H1 (cell line): ENCODE results near the gene YRDC.

Experiments used
- CTCF ChIP-seq, 3 experiments: IDR thresholded peaks; 1 replicate in 2 of 3; 2 replicates in 1 of 3; pipeline versions ENCODE4 v1.5.1 to v1.6.1; 2011; ENCODE audit warnings: low read length in 3 of 3, mild to moderate bottlenecking in 3 of 3, inconsistent platforms in 2 of 3, low read depth in 1 of 3, moderate library complexity in 1 of 3; ENCODE audit not compliant: insufficient read depth in 1 of 3; ENCODE audit errors: control extremely low read depth in 1 of 3
- EP300 ChIP-seq, 2 experiments: IDR thresholded peaks; 1 replicate in 1 of 2; 2 replicates in 1 of 2; pipeline ENCODE4 v1.6.1; 2011 to 2012; ENCODE audit warnings: low read depth in 2 of 2, low read length in 2 of 2, mild to moderate bottlenecking in 2 of 2, borderline replicate concordance in 1 of 2, inconsistent platforms in 1 of 2, moderate library complexity in 1 of 2
- FOSL1 ChIP-seq: IDR thresholded peaks from 2 replicates; pipeline ENCODE4 v1.6.1; 2011; ENCODE audit warnings: mild to moderate bottlenecking, low read depth, low read length, moderate library complexity; ENCODE audit not compliant: insufficient read depth
- MAX ChIP-seq: IDR thresholded peaks from 2 replicates; pipeline ENCODE4 v1.6.1; 2012; ENCODE audit warnings: inconsistent platforms
- SIN3A ChIP-seq, 2 experiments: IDR thresholded peaks in 1 of 2; conservative IDR thresholded peaks in 1 of 2; 2 replicates each; pipeline ENCODE4 v1.6.1; 2011 to 2012; ENCODE audit warnings: low read length in 2 of 2, improper control_type of control experiment in 1 of 2, low read depth in 1 of 2, mild to moderate bottlenecking in 1 of 2
- SP1 ChIP-seq: IDR thresholded peaks from 2 replicates; pipeline ENCODE4 v1.6.1; 2011; ENCODE audit warnings: low read depth, low read length
- SP4 ChIP-seq: IDR thresholded peaks from 2 replicates; pipeline ENCODE4 v1.6.1; 2012; ENCODE audit warnings: low read length, inconsistent platforms
- ZNF274 ChIP-seq: IDR thresholded peaks from 2 replicates; pipeline ENCODE4 v1.7.0; 2012; ENCODE audit warnings: low read length, borderline replicate concordance; ENCODE audit errors: extremely low read depth

GRCh38 chr1:37831109-37831508, 23.1 kb upstream of the YRDC start:
- no peak for TF ChIP-seq CTCF (IDR thresholded peaks at IDR 0.05; ENCODE audit: control extremely low read depth in 1 of 3, insufficient read depth in 1 of 3, low read depth in 1 of 3, low read length in 3 of 3)
- no peak for TF ChIP-seq SP4
- TF ChIP-seq SIN3A (conservative IDR thresholded peaks at IDR 0.05 in 1 of 2, IDR thresholded peaks at IDR 0.05 in 1 of 2; ENCODE audit: low read depth in 1 of 2, low read length in 2 of 2), result no peak
- no peak for TF ChIP-seq ZNF274
- TF ChIP-seq MAX, result no peak
- no peak for TF ChIP-seq EP300 (IDR thresholded peaks at IDR 0.05; ENCODE audit: borderline replicate concordance in 1 of 2, low read depth in 2 of 2, low read length in 2 of 2)
- no peak for TF ChIP-seq SP1
- no peak for TF ChIP-seq FOSL1
